ENCODE results near the gene ROR1.

Gene ROR1

DNA sequence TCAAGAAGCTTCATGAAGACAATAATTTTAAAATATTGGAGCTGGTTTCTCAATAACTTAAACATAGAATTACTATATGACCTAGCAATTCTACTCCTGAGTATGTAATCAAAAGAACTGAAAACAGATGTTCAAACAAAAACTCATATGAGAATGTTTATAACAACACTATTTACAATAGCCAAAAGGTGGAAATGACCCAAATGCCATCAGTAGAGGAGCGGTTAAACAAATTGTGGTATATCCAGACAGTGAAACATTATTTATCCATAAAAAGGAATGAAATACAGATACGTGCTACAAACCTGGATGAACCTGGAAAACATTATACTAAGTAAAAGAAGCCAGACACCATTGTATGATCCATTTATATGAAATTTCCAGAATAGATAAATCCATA, 366.8 kb downstream of the ROR1 start:
- DNase-seq (ENCODE audit: low spot score) (no peak), ATAC-seq (ENCODE audit: low read depth) (no peak)
- TF ChIP-seq, protein P1, sequence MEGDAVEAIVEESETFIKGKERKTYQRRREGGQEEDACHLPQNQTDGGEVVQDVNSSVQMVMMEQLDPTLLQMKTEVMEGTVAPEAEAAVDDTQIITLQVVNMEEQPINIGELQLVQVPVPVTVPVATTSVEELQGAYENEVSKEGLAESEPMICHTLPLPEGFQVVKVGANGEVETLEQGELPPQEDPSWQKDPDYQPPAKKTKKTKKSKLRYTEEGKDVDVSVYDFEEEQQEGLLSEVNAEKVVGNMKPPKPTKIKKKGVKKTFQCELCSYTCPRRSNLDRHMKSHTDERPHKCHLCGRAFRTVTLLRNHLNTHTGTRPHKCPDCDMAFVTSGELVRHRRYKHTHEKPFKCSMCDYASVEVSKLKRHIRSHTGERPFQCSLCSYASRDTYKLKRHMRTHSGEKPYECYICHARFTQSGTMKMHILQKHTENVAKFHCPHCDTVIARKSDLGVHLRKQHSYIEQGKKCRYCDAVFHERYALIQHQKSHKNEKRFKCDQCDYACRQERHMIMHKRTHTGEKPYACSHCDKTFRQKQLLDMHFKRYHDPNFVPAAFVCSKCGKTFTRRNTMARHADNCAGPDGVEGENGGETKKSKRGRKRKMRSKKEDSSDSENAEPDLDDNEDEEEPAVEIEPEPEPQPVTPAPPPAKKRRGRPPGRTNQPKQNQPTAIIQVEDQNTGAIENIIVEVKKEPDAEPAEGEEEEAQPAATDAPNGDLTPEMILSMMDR (IDR thresholded peaks at IDR 0.05; ENCODE audit: poor library complexity, severe bottlenecking) = no peak
- no peaks in the 10 kb centered on the region for H3K36me3 ChIP-seq (ENCODE audit: low read depth)
- H3K4me3 ChIP-seq (ENCODE audit: severe bottlenecking) = no peak overlapping the region
- no peak overlapping the region for H3K27ac ChIP-seq (ENCODE audit: poor library complexity, severe bottlenecking)
- H3K27me3 ChIP-seq (ENCODE audit: insufficient read depth, poor library complexity, severe bottlenecking) = no peaks in the 10 kb centered on the region
- no peaks in the 10 kb centered on the region for H3K9me3 ChIP-seq (ENCODE audit: severe bottlenecking)
- H3K4me1 ChIP-seq (ENCODE audit: insufficient read depth, poor library complexity, severe bottlenecking) = peaks cover 4% of the 10 kb centered on the region

DNA sequence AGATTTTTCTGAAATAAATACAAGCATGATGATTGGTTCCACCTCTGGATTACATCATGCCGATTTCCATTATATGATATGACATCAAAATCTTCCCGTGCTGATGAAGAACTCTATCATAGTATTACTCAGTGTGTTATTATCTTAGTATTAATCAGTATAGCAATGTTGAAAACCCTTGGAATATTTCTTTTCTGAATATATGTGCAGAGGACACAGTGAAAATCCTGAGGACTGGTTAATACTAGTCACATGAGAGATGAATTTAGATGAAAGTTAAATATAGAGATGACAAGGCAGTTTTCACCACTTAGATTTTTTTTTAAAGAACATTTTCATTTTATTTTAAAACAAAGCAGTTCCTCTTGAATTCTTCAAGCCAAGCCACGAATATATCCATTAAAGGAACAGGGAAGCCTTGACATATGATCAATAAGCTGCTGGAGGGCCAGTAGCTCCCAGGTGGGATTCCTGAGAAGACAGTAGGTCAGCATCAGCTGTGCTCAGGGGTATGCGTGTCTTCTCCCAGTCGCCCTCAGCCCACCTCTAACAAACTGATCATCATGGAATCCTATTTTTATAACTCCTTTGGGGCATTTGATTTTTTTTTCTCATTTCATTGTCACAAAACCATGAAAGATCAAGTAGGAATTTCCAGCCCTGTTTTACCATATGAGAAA, 373.4 kb downstream of the ROR1 start:
- no peaks in the 10 kb centered on the region for H3K36me3 ChIP-seq (ENCODE audit: low read depth)
- no peak overlapping the region for H3K4me3 ChIP-seq (ENCODE audit: severe bottlenecking)
- DNase-seq (ENCODE audit: low spot score) = no peak
- no peak for ATAC-seq (ENCODE audit: low read depth)
- H3K9me3 ChIP-seq (ENCODE audit: severe bottlenecking) = no peaks in the 10 kb centered on the region
- TF ChIP-seq, protein P1 (IDR thresholded peaks at IDR 0.05; ENCODE audit: poor library complexity, severe bottlenecking) = no peak
- H3K27me3 ChIP-seq (ENCODE audit: insufficient read depth, poor library complexity, severe bottlenecking) = no peaks in the 10 kb centered on the region
- no peak overlapping the region for H3K27ac ChIP-seq (ENCODE audit: poor library complexity, severe bottlenecking)
- no peaks in the 10 kb centered on the region for H3K4me1 ChIP-seq (ENCODE audit: insufficient read depth, poor library complexity, severe bottlenecking)

GRCh38 chr1:64147759-64148158, 373.9 kb downstream of the ROR1 start:
- no peaks in the 10 kb centered on the region for H3K36me3 ChIP-seq (ENCODE audit: low read depth)
- H3K9me3 ChIP-seq (ENCODE audit: severe bottlenecking) = no peaks in the 10 kb centered on the region
- no peaks in the 10 kb centered on the region for H3K4me1 ChIP-seq (ENCODE audit: insufficient read depth, poor library complexity, severe bottlenecking)
- ATAC-seq (ENCODE audit: low read depth) (no peak), DNase-seq (ENCODE audit: low spot score) (no peak)
- H3K27me3 ChIP-seq (ENCODE audit: insufficient read depth, poor library complexity, severe bottlenecking) = no peaks in the 10 kb centered on the region
- no peak overlapping the region for H3K4me3 ChIP-seq (ENCODE audit: severe bottlenecking)
- no peak overlapping the region for H3K27ac ChIP-seq (ENCODE audit: poor library complexity, severe bottlenecking)
- TF ChIP-seq, protein P1 (IDR thresholded peaks at IDR 0.05; ENCODE audit: poor library complexity, severe bottlenecking) = no peak

- H3K4me3 ChIP-seq (ENCODE audit: severe bottlenecking) = no peak overlapping the region
- TF ChIP-seq, protein P1 (IDR thresholded peaks at IDR 0.05; ENCODE audit: poor library complexity, severe bottlenecking) = no peak
- no peak for ATAC-seq (ENCODE audit: low read depth)
- no peaks in the 10 kb centered on the region for H3K27me3 ChIP-seq (ENCODE audit: insufficient read depth, poor library complexity, severe bottlenecking)
- no peaks in the 10 kb centered on the region for H3K4me1 ChIP-seq (ENCODE audit: insufficient read depth, poor library complexity, severe bottlenecking)
- no peaks in the 10 kb centered on the region for H3K9me3 ChIP-seq (ENCODE audit: severe bottlenecking)
- no peak overlapping the region for H3K27ac ChIP-seq (ENCODE audit: poor library complexity, severe bottlenecking)
- no peaks in the 10 kb centered on the region for H3K36me3 ChIP-seq (ENCODE audit: low read depth)
- no peak for DNase-seq (ENCODE audit: low spot score)
Measured at GRCh38 chr1:64150266-64150665, 376.4 kb downstream of the ROR1 start.

GRCh38 chr1:64150729-64151230, 377.0 kb downstream of the ROR1 start:
- H3K27ac ChIP-seq (ENCODE audit: poor library complexity, severe bottlenecking) = no peak overlapping the region
- ATAC-seq (ENCODE audit: low read depth) (no peak), DNase-seq (ENCODE audit: low spot score) (no peak)
- no peaks in the 10 kb centered on the region for H3K9me3 ChIP-seq (ENCODE audit: severe bottlenecking)
- no peak overlapping the region for H3K4me3 ChIP-seq (ENCODE audit: severe bottlenecking)
- TF ChIP-seq, protein P1 (IDR thresholded peaks at IDR 0.05; ENCODE audit: poor library complexity, severe bottlenecking) = no peak
- H3K4me1 ChIP-seq (ENCODE audit: insufficient read depth, poor library complexity, severe bottlenecking) = no peaks in the 10 kb centered on the region
- H3K36me3 ChIP-seq (ENCODE audit: low read depth) = no peaks in the 10 kb centered on the region
- no peaks in the 10 kb centered on the region for H3K27me3 ChIP-seq (ENCODE audit: insufficient read depth, poor library complexity, severe bottlenecking)

Measured in RWPE2 (cell line).